SHP77 treated with DMSO at 0.1 percent for 48 hours (cell line): ENCODE results near the gene TAF5L.

Source experiments
- DNase-seq: peaks from one replicate; lab custom pipeline; 2025; lab: John Stamatoyannopoulos, UW

TAF5L gene

GRCh38 chr1:229625915-229626831, at the start of gene TAF5L, which contains the start of gene URB2:
Gene TAF5L (minus strand): TSS chr1:229626122. CDS start chr1:229614482, 11,640 bp downstream.
Gene URB2 (plus strand): TSS chr1:229626247. CDS start chr1:229627634, 1,387 bp downstream.
- peak; percentile 34 for DNase-seq

- no peak for DNase-seq
Measured at GRCh38 chr1:229675396-229675795, 49.5 kb upstream of the TAF5L start.

GRCh38 chr1:229674042-229674441, 48.1 kb upstream of the TAF5L start:
- DNase-seq, result no peak

GRCh38 chr1:229672246-229672645, 46.3 kb upstream of the TAF5L start:
- DNase-seq, result no peak

- DNase-seq, result no peak
Measured at GRCh38 chr1:229671310-229671709, 45.4 kb upstream of the TAF5L start.

- DNase-seq, result no peak
Measured at GRCh38 chr1:229669333-229669732, 43.4 kb upstream of the TAF5L start.

- no peak for DNase-seq
Measured at GRCh38 chr1:229666585-229666984, 40.7 kb upstream of the TAF5L start.

GRCh38 chr1:229665912-229666558, 40.1 kb upstream of the TAF5L start:
- DNase-seq, result no peak

GRCh38 chr1:229664133-229664689, 38.3 kb upstream of the TAF5L start:
- no peak for DNase-seq

GRCh38 chr1:229661897-229662296, 36.0 kb upstream of the TAF5L start:
- DNase-seq, result no peak

- peak; percentile 52 for DNase-seq
Measured at GRCh38 chr1:229661022-229661877, 35.3 kb upstream of the TAF5L start.

GRCh38 chr1:229657993-229658755, 32.3 kb upstream of the TAF5L start:
- no peak for DNase-seq

GRCh38 chr1:229655781-229656180, 29.9 kb upstream of the TAF5L start:
- no peak for DNase-seq

GRCh38 chr1:229653420-229653819, 27.5 kb upstream of the TAF5L start:
- no peak for DNase-seq

- DNase-seq, result no peak
Measured at GRCh38 chr1:229651546-229651945, 25.6 kb upstream of the TAF5L start.

GRCh38 chr1:229650045-229650444, 24.1 kb upstream of the TAF5L start:
- DNase-seq, result no peak

- no peak for DNase-seq
Measured at GRCh38 chr1:229648406-229648805, 22.5 kb upstream of the TAF5L start.

- no peak for DNase-seq
Measured at GRCh38 chr1:229645324-229645993, 19.5 kb upstream of the TAF5L start.

GRCh38 chr1:229643996-229644745, 18.2 kb upstream of the TAF5L start:
- DNase-seq, result no peak

GRCh38 chr1:229642970-229643369, 17.0 kb upstream of the TAF5L start:
- DNase-seq, result no peak
